GM23338 (cell line): Measurements from ENCODE around the gene GLS. TPM values are rescaled to one million over a fixed set of nuclear protein-coding genes. Genes with fewer than 3 reads are reported as not detected.

ENCODE experiments used
- ATAC-seq: fragments of 200-7000 bp; cut with Tn5 transposase; 3 replicates; pipeline ENCODE4 v1.9.1; 2020
- DNase-seq: peaks from one replicate; pipeline ENCODE4 v3.0.0-alpha.2; 2015; ENCODE audit warnings: low spot score
- H2AFZ ChIP-seq: fragments of 200-600 bp; sonication (generic); 2 replicates; pipeline ENCODE4 v1.8.0; 2016; ENCODE audit warnings: antibody characterized with exemption, mild to moderate bottlenecking, moderate library complexity
- H3F3A ChIP-seq: fragments of 200-600 bp; sonication (generic); replicated peaks from 2 replicates; pipeline ENCODE4 v1.8.0; 2017; ENCODE audit warnings: antibody characterized with exemption, mixed run types, low read depth
- H3K27ac ChIP-seq: fragments of 200-600 bp; sonication (generic); 2 replicates; pipeline ENCODE4 v1.6.1; 2016; ENCODE audit warnings: low read depth
- H3K27me3 ChIP-seq: fragments of 200-600 bp; sonication (generic); 2 replicates; pipeline ENCODE4 v1.8.0; 2016; ENCODE audit warnings: mild to moderate bottlenecking, mixed run types, moderate library complexity; ENCODE audit not compliant: insufficient read depth
- H3K36me3 ChIP-seq: fragments of 200-600 bp; sonication (generic); 2 replicates; pipeline ENCODE4 v1.8.0; 2016; ENCODE audit warnings: mild to moderate bottlenecking; ENCODE audit not compliant: insufficient read depth
- H3K4me1 ChIP-seq: fragments of 200-600 bp; sonication (generic); 2 replicates; pipeline ENCODE4 v1.8.0; 2016; ENCODE audit warnings: mild to moderate bottlenecking, moderate library complexity; ENCODE audit not compliant: insufficient read depth
- H3K4me2 ChIP-seq: fragments of 200-600 bp; sonication (generic); 2 replicates; pipeline ENCODE4 v1.7.1; 2017; ENCODE audit warnings: mixed run types
- H3K4me3 ChIP-seq: fragments of 200-600 bp; sonication (generic); 2 replicates; pipeline ENCODE4 v1.6.1; 2016; ENCODE audit warnings: mixed run types
- H3K79me2 ChIP-seq: fragments of 200-600 bp; sonication (generic); replicated peaks from 2 replicates; pipeline ENCODE4 v1.8.0; 2017; ENCODE audit warnings: mild to moderate bottlenecking; ENCODE audit not compliant: insufficient read depth
- H3K9me2 ChIP-seq: fragments of 200-600 bp; sonication (generic); 2 replicates; pipeline ENCODE4 v1.8.0; 2017; ENCODE audit not compliant: insufficient read depth
- H4K20me1 ChIP-seq: fragments of 200-600 bp; sonication (generic); replicated peaks from 2 replicates; pipeline ENCODE4 v1.8.0; 2017; ENCODE audit warnings: mild to moderate bottlenecking; ENCODE audit not compliant: insufficient read depth
- H3K27ac Mint-ChIP-seq: 2 replicates; pipeline ENCODE4 v1.8.0; 2020; ENCODE audit warnings: inconsistent platforms, mild to moderate bottlenecking, moderate library complexity, mixed read lengths
- H3K27me3 Mint-ChIP-seq: 3 replicates; pipeline ENCODE4 v1.8.0; 2022; ENCODE audit warnings: low read depth, mild to moderate bottlenecking, moderate library complexity, mixed read lengths, inconsistent platforms; ENCODE audit not compliant: insufficient read depth, poor library complexity
- H3K36me3 Mint-ChIP-seq: 3 replicates; pipeline ENCODE4 v1.8.0; 2021; ENCODE audit warnings: low read depth, mild to moderate bottlenecking, inconsistent platforms, moderate library complexity, mixed read lengths
- H3K4me1 Mint-ChIP-seq: 3 replicates; pipeline ENCODE4 v1.8.0; 2020; ENCODE audit warnings: mild to moderate bottlenecking, inconsistent platforms, mixed read lengths
- H3K4me3 Mint-ChIP-seq: 3 replicates; pipeline ENCODE4 v1.8.0; 2021; ENCODE audit warnings: moderate library complexity, mild to moderate bottlenecking, inconsistent platforms, mixed read lengths
- H3K9me3 Mint-ChIP-seq: 3 replicates; pipeline ENCODE4 v1.8.0; 2020; ENCODE audit warnings: moderate library complexity, mild to moderate bottlenecking, inconsistent platforms, mixed read lengths
- CREB1 ChIP-seq: fragments of 250-450 bp; sonication (Bioruptor Pico); IDR thresholded peaks from 2 replicates; pipeline ENCODE4 v1.5.0; 2020; ENCODE audit warnings: low read depth, mild to moderate bottlenecking, moderate library complexity
- CTCF ChIP-seq, 2 experiments: fragments of 200-600 bp in 1 of 2; sonication (generic) in 1 of 2; conservative IDR thresholded peaks; 2 replicates each; pipeline versions ENCODE4 v1.5.1 to v1.6.1; 2016 to 2017; ENCODE audit warnings: antibody characterized with exemption in 2 of 2, low read depth in 2 of 2, mild to moderate bottlenecking in 2 of 2, moderate library complexity in 1 of 2
- ETS1 ChIP-seq: IDR thresholded peaks from 2 replicates; pipeline ENCODE4 v1.6.1; 2016; ENCODE audit warnings: antibody characterized with exemption
- EZH2 ChIP-seq: fragments of 200-600 bp; sonication (generic); IDR thresholded peaks from one replicate; pipeline ENCODE4 v1.8.0; 2017; ENCODE audit warnings: antibody characterized with exemption, mild to moderate bottlenecking, low read depth; ENCODE audit not compliant: unreplicated experiment
- EZH2phosphoT487 ChIP-seq: fragments of 200-600 bp; sonication (generic); IDR thresholded peaks from one replicate; pipeline ENCODE4 v1.8.1; 2018; ENCODE audit warnings: antibody characterized with exemption; ENCODE audit not compliant: unreplicated experiment
- JUNB ChIP-seq: IDR thresholded peaks from one replicate; pipeline ENCODE4 v1.6.1; 2016; ENCODE audit warnings: antibody characterized with exemption; ENCODE audit not compliant: unreplicated experiment
- NANOG ChIP-seq: IDR thresholded peaks from 2 replicates; pipeline ENCODE4 v1.6.1; 2016; ENCODE audit warnings: antibody characterized with exemption, borderline replicate concordance
- POLR2AphosphoS5 ChIP-seq: IDR thresholded peaks from 2 replicates; pipeline ENCODE4 v1.6.1; 2016; ENCODE audit warnings: antibody characterized with exemption, low read depth
- REST ChIP-seq: IDR thresholded peaks from one replicate; pipeline ENCODE4 v1.6.1; 2018; ENCODE audit warnings: antibody characterized with exemption; ENCODE audit not compliant: unreplicated experiment
- STAT1 ChIP-seq: IDR thresholded peaks from one replicate; pipeline ENCODE4 v1.6.1; 2016; ENCODE audit warnings: antibody characterized with exemption; ENCODE audit not compliant: unreplicated experiment
- ZNF114 ChIP-seq: fragments of 250-450 bp; sonication (Bioruptor Pico); IDR thresholded peaks from 2 replicates; pipeline ENCODE4 v1.5.0; 2020; ENCODE audit warnings: mild to moderate bottlenecking, moderate library complexity
- ZNF331 ChIP-seq: fragments of 250-450 bp; sonication (Bioruptor Pico); IDR thresholded peaks from 2 replicates; pipeline ENCODE4 v1.5.0; 2020; ENCODE audit warnings: low read depth, mild to moderate bottlenecking, moderate library complexity
- ZNF462 ChIP-seq: fragments of 250-450 bp; sonication (Bioruptor Pico); IDR thresholded peaks from 2 replicates; pipeline ENCODE4 v1.5.0; 2020; ENCODE audit warnings: mild to moderate bottlenecking, moderate library complexity
- polyA plus RNA-seq: library from polyadenylated mRNA; unstranded; fragments of >200 nt; fragmentation: Nextera tagmentation; extraction: Ambion mirVana; gene quantifications from 2 replicates; pipeline ENCODE4 v1.2.1, GENCODE V29; 2016
- total RNA-seq: library from RNA; depleted of rRNA; stranded (reverse); fragments of >200 nt; shearing (Covaris generic); gene quantifications from 2 replicates; pipeline ENCODE4 v1.2.3, GENCODE V29; 2014

GLS gene
- total and polyA plus RNA-seq, 2 experiments from 2014 or later: 38.1 to 172 TPM

GRCh38 chr2:190831941-190832340 is 48.7 kb upstream of the GLS start:
- ATAC-seq (no peak), DNase-seq (no peak)
- H3K79me2 ChIP-seq: no peaks in the 10 kb centered on the region
- no peak for TF ChIP-seq NANOG
- TF ChIP-seq ZNF331 (CRISPR knock-in tag): no peak
- TF ChIP-seq EZH2phosphoT487: no peak
- no peak for TF ChIP-seq ETS1
- TF ChIP-seq JUNB: no peak
- no peak for TF ChIP-seq CREB1 (CRISPR knock-in tag)
- no peak for TF ChIP-seq POLR2AphosphoS5
- TF ChIP-seq STAT1: no peak
- TF ChIP-seq CTCF (conservative IDR thresholded peaks at IDR 0.05; ENCODE audit: low read depth in 2 of 2): no peak
- no peak for TF ChIP-seq ZNF114 (CRISPR knock-in tag)
- TF ChIP-seq REST: no peak
- no peak for TF ChIP-seq ZNF462
- TF ChIP-seq EZH2: no peak
- H3K9me3 Mint-ChIP-seq: no peaks in the 10 kb centered on the region
- no peak overlapping the region for H3K4me3 Mint-ChIP-seq
- no peaks in the 10 kb centered on the region for H3K27me3 ChIP-seq
- H4K20me1 ChIP-seq: no peaks in the 10 kb centered on the region
- no peak overlapping the region for H3K4me2 ChIP-seq
- H3K4me3 ChIP-seq: no peak overlapping the region
- no peaks in the 10 kb centered on the region for H3K36me3 ChIP-seq
- H3K4me1 Mint-ChIP-seq: no peaks in the 10 kb centered on the region
- H2AFZ ChIP-seq: no peak overlapping the region
- H3K27ac Mint-ChIP-seq: no peak overlapping the region
- H3K4me1 ChIP-seq: no peaks in the 10 kb centered on the region
- no peaks in the 10 kb centered on the region for H3K9me2 ChIP-seq
- H3K27me3 Mint-ChIP-seq: peaks cover under 1% of the 10 kb centered on the region
- H3K36me3 Mint-ChIP-seq: no peaks in the 10 kb centered on the region
- no peaks in the 10 kb centered on the region for H3F3A ChIP-seq
- H3K27ac ChIP-seq: no peak overlapping the region
